Smooth muscle cell (in vitro differentiated cells): ENCODE measurements around the gene LPIN3. TPM values are rescaled to one million over a fixed set of nuclear protein-coding genes. Genes with fewer than 3 reads are reported as not detected.

ENCODE experiments used
- DNase-seq: peaks from one replicate; lab custom pipeline; 2025; ENCODE audit not compliant: unreplicated experiment; lab: John Stamatoyannopoulos, UW
- H2AFZ ChIP-seq: fragments of 200-600 bp; sonication (generic); 2 replicates; pipeline ENCODE4 v1.6.0; 2016; ENCODE audit warnings: antibody characterized with exemption, low read depth, mild to moderate bottlenecking
- H3F3A ChIP-seq: fragments of 200-600 bp; sonication (generic); 2 replicates; pipeline ENCODE4 v1.6.0; 2017; ENCODE audit warnings: antibody characterized with exemption, low read depth
- H3K27ac ChIP-seq: fragments of 200-600 bp; sonication (generic); 2 replicates; pipeline ENCODE4 v1.5.1; 2016; ENCODE audit warnings: low read depth, mild to moderate bottlenecking
- H3K27me3 ChIP-seq: fragments of 200-600 bp; sonication (generic); 2 replicates; pipeline ENCODE4 v1.6.1; 2016; ENCODE audit warnings: low read depth, mild to moderate bottlenecking
- H3K36me3 ChIP-seq: fragments of 200-600 bp; sonication (generic); 2 replicates; pipeline ENCODE4 v1.5.1; 2016; ENCODE audit warnings: low read depth
- H3K4me1 ChIP-seq: fragments of 200-600 bp; sonication (generic); 2 replicates; pipeline ENCODE4 v1.5.1; 2016; ENCODE audit warnings: low read depth
- H3K4me2 ChIP-seq: fragments of 200-600 bp; sonication (generic); 2 replicates; pipeline ENCODE4 v1.6.0; 2016; ENCODE audit warnings: mild to moderate bottlenecking
- H3K4me3 ChIP-seq: fragments of 200-600 bp; sonication (generic); 2 replicates; pipeline ENCODE4 v1.5.1; 2016; ENCODE audit warnings: mild to moderate bottlenecking
- H3K79me2 ChIP-seq: fragments of 200-600 bp; sonication (generic); 2 replicates; pipeline ENCODE4 v1.6.0; 2016; ENCODE audit warnings: low read depth, mild to moderate bottlenecking
- H3K9ac ChIP-seq: fragments of 200-600 bp; sonication (generic); 2 replicates; pipeline ENCODE4 v1.6.0; 2016; ENCODE audit warnings: low read depth
- H3K9me3 ChIP-seq: fragments of 200-600 bp; sonication (generic); replicated peaks from 2 replicates; pipeline ENCODE4 v1.5.1; 2016; ENCODE audit warnings: low read depth
- H4K20me1 ChIP-seq: fragments of 200-600 bp; sonication (generic); 2 replicates; pipeline ENCODE4 v1.6.0; 2016; ENCODE audit warnings: low read depth
- CTCF ChIP-seq: fragments of 200-600 bp; sonication (generic); IDR thresholded peaks from 2 replicates; pipeline ENCODE4 v1.5.1; 2017; ENCODE audit warnings: borderline replicate concordance, mild to moderate bottlenecking, antibody characterized with exemption; ENCODE audit not compliant: insufficient read depth, poor library complexity, severe bottlenecking
- WGBS: methylation state at CpG from one replicate; pipeline ENCODE4 v1.1.7; 2016; ENCODE audit warnings: low lambda C conversion rate; 5-methylcytosine and 5-hydroxymethylcytosine counted together
- polyA plus RNA-seq: library from polyadenylated mRNA; unstranded; fragments of >200 nt; fragmentation: Nextera tagmentation; extraction: Ambion mirVana; gene quantifications from 2 replicates; pipeline ENCODE4 v1.2.1, GENCODE V29; 2016
- total RNA-seq: library from RNA; depleted of rRNA; stranded (reverse); fragments of >200 nt; gene quantifications from 2 replicates; pipeline ENCODE4 v1.2.3, GENCODE V29; 2014

Gene LPIN3
- total and polyA plus RNA-seq, 2 experiments from 2014 or later, result 6.9 to 12.5 TPM

- no peaks in the 10 kb centered on the region for H3K79me2 ChIP-seq
- no peak for DNase-seq
- no peak overlapping the region for H3K4me3 ChIP-seq
- H3K36me3 ChIP-seq, result no peaks in the 10 kb centered on the region
- H3K9ac ChIP-seq, result no peak overlapping the region
- no peak overlapping the region for H3K27ac ChIP-seq
- H3K4me1 ChIP-seq, result peaks cover 3% of the 10 kb centered on the region
- H3K9me3 ChIP-seq, result no peaks in the 10 kb centered on the region
- no peak overlapping the region for H3K4me2 ChIP-seq
- TF ChIP-seq CTCF, result no peak
- no peak overlapping the region for H2AFZ ChIP-seq
- WGBS, result 91% methylated on average over 17 of the region's 17 CpGs
- no peaks in the 10 kb centered on the region for H3F3A ChIP-seq
- H3K27me3 ChIP-seq, result no peaks in the 10 kb centered on the region
- no peaks in the 10 kb centered on the region for H4K20me1 ChIP-seq
Measured at GRCh38 chr20:41345729-41346067, 5.1 kb downstream of the LPIN3 start.

- H3K4me1 ChIP-seq, result no peaks in the 10 kb centered on the region
- no peaks in the 10 kb centered on the region for H4K20me1 ChIP-seq
- no peak overlapping the region for H3K9ac ChIP-seq
- H3K9me3 ChIP-seq, result no peaks in the 10 kb centered on the region
- TF ChIP-seq CTCF, result no peak
- H3K27me3 ChIP-seq, result no peaks in the 10 kb centered on the region
- no peak overlapping the region for H2AFZ ChIP-seq
- WGBS, result 85% methylated on average over 13 of the region's 13 CpGs
- no peak overlapping the region for H3K4me3 ChIP-seq
- H3K27ac ChIP-seq, result no peak overlapping the region
- H3K79me2 ChIP-seq, result no peaks in the 10 kb centered on the region
- DNase-seq, result no peak
- no peak overlapping the region for H3K4me2 ChIP-seq
- H3F3A ChIP-seq, result no peaks in the 10 kb centered on the region
- no peaks in the 10 kb centered on the region for H3K36me3 ChIP-seq
Measured at GRCh38 chr20:41347523-41348429, 7.2 kb downstream of the LPIN3 start.

GRCh38 chr20:41348430-41349172 lies 8.0 kb downstream of the LPIN3 start:
- Histone ChIP-seq H4K20me1 (no peaks in the 10 kb centered on the region), H2AFZ (no peak overlapping the region), H3K9ac (no peak overlapping the region), H3K4me3 (no peak overlapping the region), H3K27me3 (no peaks in the 10 kb centered on the region), H3F3A (no peaks in the 10 kb centered on the region), H3K36me3 (no peaks in the 10 kb centered on the region), H3K9me3 (no peaks in the 10 kb centered on the region), H3K4me2 (no peak overlapping the region), H3K79me2 (no peaks in the 10 kb centered on the region), H3K4me1 (no peaks in the 10 kb centered on the region), H3K27ac (no peak overlapping the region)
- DNase-seq, result no peak
- WGBS, result 96% methylated on average over 13 of the region's 13 CpGs
- no peak for TF ChIP-seq CTCF
